Measurements from ENCODE around the gene FOXJ2.

Gene FOXJ2

GRCh38 chr12:8031872-8032241, 659 bp upstream of the FOXJ2 start:
- DNase-seq (ENCODE audit: insufficient read length, low spot score) (no peak), FAIRE-seq (peak; percentile 13)
- no peak for TF ChIP-seq TAF1 (IDR thresholded peaks at IDR 0.05; ENCODE audit: low read depth, low read length)

GRCh38 chr12:8033153-8034044, 883 bp downstream of the FOXJ2 start:
- FAIRE-seq: peak; percentile 69
- peak; percentile 37 for DNase-seq (ENCODE audit: insufficient read length, low spot score)
- no peak for TF ChIP-seq TAF1 (IDR thresholded peaks at IDR 0.05; ENCODE audit: low read depth, low read length)
- no peak for TF ChIP-seq POU2F2 (IDR thresholded peaks at IDR 0.05; ENCODE audit: low read depth, low read length)
- TF ChIP-seq PAX5 (IDR thresholded peaks at IDR 0.05; ENCODE audit: insufficient read depth, low read length, severe bottlenecking): no peak
- TF ChIP-seq POLR2AphosphoS5 (IDR thresholded peaks at IDR 0.05; ENCODE audit: low read depth, low read length): no peak
- no peak for TF ChIP-seq SPI1 (IDR thresholded peaks at IDR 0.05; ENCODE audit: low read depth, low read length)
- no peak for TF ChIP-seq POLR2A (IDR thresholded peaks at IDR 0.05; ENCODE audit: low read depth, low read length)

GRCh38 chr12:8034802-8035201, 2.3 kb downstream of the FOXJ2 start:
- FAIRE-seq (no peak), DNase-seq (ENCODE audit: insufficient read length, low spot score) (no peak)
- no peak for TF ChIP-seq POLR2A (IDR thresholded peaks at IDR 0.05; ENCODE audit: low read depth, low read length)
- TF ChIP-seq POU2F2 (IDR thresholded peaks at IDR 0.05; ENCODE audit: low read depth, low read length): no peak

GRCh38 chr12:8035440-8036010, 3.0 kb downstream of the FOXJ2 start:
- no peak for FAIRE-seq
- TF ChIP-seq POLR2A (IDR thresholded peaks at IDR 0.05; ENCODE audit: low read depth, low read length) (no peak), PAX5 (IDR thresholded peaks at IDR 0.05; ENCODE audit: insufficient read depth, low read length, severe bottlenecking) (no peak), SPI1 (IDR thresholded peaks at IDR 0.05; ENCODE audit: low read depth, low read length) (no peak), POU2F2 (IDR thresholded peaks at IDR 0.05; ENCODE audit: low read depth, low read length) (no peak), TAF1 (IDR thresholded peaks at IDR 0.05; ENCODE audit: low read depth, low read length) (no peak), POLR2AphosphoS5 (IDR thresholded peaks at IDR 0.05; ENCODE audit: low read depth, low read length) (no peak)
- DNase-seq (ENCODE audit: insufficient read length, low spot score): no peak

GRCh38 chr12:8036346-8036745, 3.8 kb downstream of the FOXJ2 start:
- no peak for TF ChIP-seq POLR2AphosphoS5 (IDR thresholded peaks at IDR 0.05; ENCODE audit: low read depth, low read length)
- TF ChIP-seq POLR2A (IDR thresholded peaks at IDR 0.05; ENCODE audit: low read depth, low read length): no peak
- TF ChIP-seq PAX5 (IDR thresholded peaks at IDR 0.05; ENCODE audit: insufficient read depth, low read length, severe bottlenecking): no peak
- TF ChIP-seq POU2F2 (IDR thresholded peaks at IDR 0.05; ENCODE audit: low read depth, low read length): no peak
- TF ChIP-seq TAF1 (IDR thresholded peaks at IDR 0.05; ENCODE audit: low read depth, low read length): no peak
- no peak for TF ChIP-seq SPI1 (IDR thresholded peaks at IDR 0.05; ENCODE audit: low read depth, low read length)
- no peak for FAIRE-seq
- DNase-seq (ENCODE audit: insufficient read length, low spot score): no peak

GRCh38 chr12:8037046-8037663, 4.6 kb downstream of the FOXJ2 start:
- no peak for DNase-seq (ENCODE audit: insufficient read length, low spot score)
- FAIRE-seq: peak; percentile 72

GRCh38 chr12:8037947-8038346, 5.4 kb downstream of the FOXJ2 start:
- FAIRE-seq (no peak), DNase-seq (ENCODE audit: insufficient read length, low spot score) (no peak)
- TF ChIP-seq PAX5 (IDR thresholded peaks at IDR 0.05; ENCODE audit: insufficient read depth, low read length, severe bottlenecking) (no peak), SPI1 (IDR thresholded peaks at IDR 0.05; ENCODE audit: low read depth, low read length) (no peak), POU2F2 (IDR thresholded peaks at IDR 0.05; ENCODE audit: low read depth, low read length) (no peak), TAF1 (IDR thresholded peaks at IDR 0.05; ENCODE audit: low read depth, low read length) (no peak), POLR2A (IDR thresholded peaks at IDR 0.05; ENCODE audit: low read depth, low read length) (no peak), POLR2AphosphoS5 (IDR thresholded peaks at IDR 0.05; ENCODE audit: low read depth, low read length) (no peak)

More at GRCh38 chr12:8037046-8037663, 4.6 kb downstream of the FOXJ2 start:
- peak; percentile 97 for TF ChIP-seq SPI1 (IDR thresholded peaks at IDR 0.05; ENCODE audit: low read depth, low read length)
- no peak for TF ChIP-seq POLR2A (IDR thresholded peaks at IDR 0.05; ENCODE audit: low read depth, low read length)

- no peak for DNase-seq (ENCODE audit: insufficient read length, low spot score)
- FAIRE-seq: peak; percentile 81
- TF ChIP-seq PAX5 (IDR thresholded peaks at IDR 0.05; ENCODE audit: insufficient read depth, low read length, severe bottlenecking) (no peak), POLR2AphosphoS5 (IDR thresholded peaks at IDR 0.05; ENCODE audit: low read depth, low read length) (no peak), SPI1 (IDR thresholded peaks at IDR 0.05; ENCODE audit: low read depth, low read length) (no peak), POU2F2 (IDR thresholded peaks at IDR 0.05; ENCODE audit: low read depth, low read length) (no peak)
Observed at GRCh38 chr12:8038659-8039114, 6.2 kb downstream of the FOXJ2 start.

- no peak for TF ChIP-seq PAX5 (IDR thresholded peaks at IDR 0.05; ENCODE audit: insufficient read depth, low read length, severe bottlenecking)
- TF ChIP-seq SPI1 (IDR thresholded peaks at IDR 0.05; ENCODE audit: low read depth, low read length): no peak
- TF ChIP-seq POLR2AphosphoS5 (IDR thresholded peaks at IDR 0.05; ENCODE audit: low read depth, low read length): no peak
- no peak for TF ChIP-seq TAF1 (IDR thresholded peaks at IDR 0.05; ENCODE audit: low read depth, low read length)
- no peak for TF ChIP-seq POLR2A (IDR thresholded peaks at IDR 0.05; ENCODE audit: low read depth, low read length)
- TF ChIP-seq POU2F2 (IDR thresholded peaks at IDR 0.05; ENCODE audit: low read depth, low read length): no peak
- FAIRE-seq (no peak), DNase-seq (ENCODE audit: insufficient read length, low spot score) (no peak)
Observed at GRCh38 chr12:8040791-8041190, 8.3 kb downstream of the FOXJ2 start.
